ENCODE results near the gene KCTD4.
"Not testable (repeated sequence)": the region's sequence is repeated elsewhere in the genome, so short reads cannot be mapped to it uniquely, and the experiment has no call there.

KCTD4 gene

DNA sequence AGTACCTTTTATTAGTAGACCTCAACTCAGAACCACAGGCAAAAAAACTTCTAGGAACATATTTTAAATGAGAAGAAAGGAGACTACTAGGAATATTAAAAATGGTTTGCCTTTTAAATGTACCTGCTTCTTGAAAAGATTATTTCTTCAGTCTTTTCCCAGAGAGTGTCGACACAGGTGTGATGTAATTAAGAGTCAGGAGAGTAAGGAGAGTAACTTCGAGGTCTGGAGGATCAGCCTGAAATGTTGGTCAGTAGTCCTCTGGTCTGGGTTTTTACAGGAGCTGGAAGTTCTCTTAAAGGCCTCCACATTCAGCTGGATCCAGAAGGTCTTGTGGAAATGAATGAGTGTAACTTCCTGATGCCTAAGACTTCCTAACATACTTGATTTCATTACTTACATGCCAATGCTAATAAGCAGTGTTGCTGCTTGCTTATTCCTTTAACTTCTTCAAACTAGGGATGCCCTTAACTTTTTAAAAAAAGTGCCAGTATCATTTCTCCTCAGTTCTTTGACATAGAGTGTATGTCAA lies at the start of gene KCTD4:
Gene KCTD4 (minus strand): TSS at position 345 of the 532 bp plus-strand sequence. CDS start 6,478 bp downstream, outside the sequence.
- DNase-seq = no peak

DNA sequence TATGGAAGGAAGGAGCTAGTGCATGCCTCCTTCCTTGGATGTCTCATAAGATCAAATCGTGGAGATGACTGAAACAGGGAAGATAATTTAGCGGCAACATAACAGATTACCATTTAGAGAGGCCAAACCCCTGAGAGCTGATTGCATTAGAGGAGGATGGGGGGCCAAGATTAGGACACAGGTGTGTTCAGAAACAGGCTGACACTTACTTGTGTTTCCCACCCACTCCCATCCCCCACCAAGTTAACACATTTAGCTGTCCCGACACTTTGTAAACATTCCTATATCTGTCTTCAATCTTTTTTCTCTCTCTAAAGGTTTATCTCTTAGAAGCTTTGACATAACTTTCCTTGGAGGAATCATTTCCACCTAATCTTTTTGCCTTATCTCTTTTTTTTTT lies 48.8 kb upstream of the KCTD4 start:
- no peak for DNase-seq

DNA sequence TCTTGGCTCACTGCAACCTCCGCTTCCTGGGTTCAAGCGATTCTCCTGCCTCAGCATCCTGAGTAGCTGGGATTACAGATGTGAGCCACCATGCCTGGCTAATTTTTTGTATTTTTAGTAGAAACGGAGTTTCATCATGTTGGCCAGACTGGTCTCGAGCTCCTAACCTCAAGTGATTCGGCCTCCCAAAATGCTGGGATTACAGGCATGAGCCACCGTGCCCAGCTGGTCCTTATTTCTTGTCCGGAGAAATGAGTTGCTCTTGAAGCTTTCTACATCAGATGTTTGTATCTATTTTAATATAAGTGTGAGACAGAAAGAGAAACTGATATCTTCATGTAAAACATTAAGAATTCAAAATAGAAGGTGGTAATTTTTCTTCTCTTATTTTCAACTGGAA lies 43.9 kb upstream of the KCTD4 start:
- DNase-seq = not testable (repeated sequence)

DNA sequence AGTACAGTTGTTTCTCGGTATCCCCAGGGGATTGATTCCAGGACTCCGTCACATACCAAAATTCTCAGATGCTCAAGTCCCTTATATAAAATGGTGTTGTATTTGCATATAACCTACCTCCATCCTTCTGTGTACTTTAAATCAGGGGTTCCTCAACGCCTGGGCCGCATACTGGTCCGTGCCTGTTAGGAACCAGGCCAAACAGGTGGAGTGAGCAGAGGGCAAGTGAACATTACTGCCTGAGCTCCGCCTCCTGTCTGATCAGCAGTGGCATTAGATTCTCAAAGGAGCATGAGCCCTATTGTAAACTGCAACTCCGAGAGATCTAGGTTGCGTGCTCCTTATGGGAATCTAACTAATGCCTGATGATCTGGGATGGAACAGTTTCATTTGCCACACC lies 42.2 kb upstream of the KCTD4 start:
- DNase-seq = no peak

GRCh38 chr13:45242524-45242923 lies 41.7 kb upstream of the KCTD4 start:
- DNase-seq = no peak

GRCh38 chr13:45242070-45242469 lies 41.2 kb upstream of the KCTD4 start:
- DNase-seq = no peak

GRCh38 chr13:45240143-45240542 lies 39.3 kb upstream of the KCTD4 start:
- no peak for DNase-seq

DNA sequence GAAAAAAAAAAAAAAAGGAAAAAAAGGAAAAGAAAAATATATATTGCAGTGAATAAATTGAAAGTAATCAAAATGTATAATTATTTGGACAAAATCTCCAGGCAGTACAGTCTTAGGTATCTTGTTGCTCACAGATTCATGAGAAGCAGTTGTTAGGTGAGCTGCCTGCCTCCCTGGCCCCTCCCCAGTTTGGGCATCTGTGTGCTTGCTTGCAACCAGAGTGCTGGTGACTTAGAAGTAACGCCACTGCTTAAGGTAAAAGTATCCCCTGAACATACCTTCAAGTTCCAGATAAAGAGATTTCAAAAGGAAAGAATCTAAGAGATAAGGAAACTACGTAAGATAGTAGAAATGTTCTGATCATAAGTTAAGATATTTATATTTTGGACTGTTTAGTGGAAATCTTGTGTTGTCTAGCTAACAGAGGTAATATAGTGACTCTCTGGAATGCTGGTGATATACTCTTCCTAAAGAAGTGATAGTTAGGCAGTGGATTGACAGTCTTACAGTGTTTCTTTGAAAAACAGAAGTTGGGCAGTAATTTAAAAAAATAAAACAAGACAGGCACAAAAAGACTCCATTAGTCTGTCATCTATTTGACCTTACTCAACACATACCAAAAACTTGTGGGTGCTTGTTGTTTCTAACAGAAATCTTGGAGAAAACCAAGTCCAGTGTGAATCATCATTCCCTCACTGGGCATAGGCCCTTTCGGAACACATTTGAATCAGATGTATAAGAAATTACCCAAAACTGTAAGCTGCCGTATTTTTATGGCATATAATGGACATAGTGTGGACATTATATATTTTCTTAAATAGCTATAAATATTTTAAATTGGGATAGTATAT lies 38.3 kb upstream of the KCTD4 start:
- DNase-seq = no peak

DNA sequence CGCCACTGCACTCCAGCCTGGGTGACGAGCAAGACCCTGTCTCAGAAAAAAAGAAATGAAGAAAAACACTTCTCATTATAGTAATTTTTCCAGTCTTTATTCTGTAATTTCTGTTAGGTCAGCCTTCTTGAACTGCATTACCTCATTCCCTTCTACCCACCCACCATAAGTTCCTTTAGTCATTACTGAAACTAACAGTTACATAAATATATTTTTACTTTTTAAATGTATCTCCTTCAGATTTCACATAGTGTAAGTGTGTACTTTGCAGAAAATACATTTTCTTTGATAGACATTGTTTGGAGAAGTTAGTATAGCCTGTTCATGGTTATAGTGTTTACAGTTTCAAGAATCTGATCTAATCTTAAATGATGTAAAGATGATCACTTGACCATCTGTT lies 31.7 kb upstream of the KCTD4 start:
- DNase-seq = no peak

DNA sequence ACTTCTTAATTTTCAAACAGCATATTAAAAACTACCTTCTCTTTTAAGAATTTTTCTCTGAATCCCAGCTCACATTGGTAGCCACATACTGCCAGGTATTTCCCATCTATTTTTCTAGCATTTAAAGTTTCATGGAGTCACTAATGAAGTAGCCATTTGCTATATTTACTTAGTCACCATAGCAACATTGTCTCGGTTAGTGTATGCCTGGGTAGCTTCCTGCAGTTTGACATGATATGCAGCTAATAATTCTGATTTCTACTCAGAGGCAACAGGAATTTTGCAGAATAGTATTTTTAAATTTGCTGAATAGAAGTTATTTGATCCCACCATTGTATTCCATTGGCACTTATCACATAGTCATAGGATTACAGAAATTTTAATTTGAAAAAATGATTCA lies 30.9 kb upstream of the KCTD4 start:
- no peak for DNase-seq

GRCh38 chr13:45231305-45231704 lies 30.5 kb upstream of the KCTD4 start:
- DNase-seq = no peak

GRCh38 chr13:45229172-45229571 lies 28.3 kb upstream of the KCTD4 start:
- DNase-seq = no peak

DNA sequence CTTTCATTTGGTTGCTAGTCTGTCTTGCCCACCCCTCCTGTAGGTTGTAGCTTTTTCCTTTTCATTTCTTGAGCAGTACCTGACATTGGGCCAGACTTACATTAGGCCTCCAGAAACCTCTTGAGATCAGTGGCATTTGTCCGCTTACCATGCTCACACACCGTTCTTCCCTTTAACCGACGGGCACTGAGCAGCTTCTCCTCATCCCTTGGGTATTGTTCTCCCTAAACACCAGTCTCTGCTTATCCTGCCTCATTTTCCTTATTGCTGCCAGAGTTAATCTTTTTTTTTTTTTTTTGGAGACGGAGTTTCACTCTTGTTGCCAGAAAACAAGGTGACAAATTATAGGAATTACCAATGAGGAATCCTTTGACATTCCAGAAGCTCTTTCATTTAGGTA lies 27.2 kb upstream of the KCTD4 start:
- no peak for DNase-seq

DNA sequence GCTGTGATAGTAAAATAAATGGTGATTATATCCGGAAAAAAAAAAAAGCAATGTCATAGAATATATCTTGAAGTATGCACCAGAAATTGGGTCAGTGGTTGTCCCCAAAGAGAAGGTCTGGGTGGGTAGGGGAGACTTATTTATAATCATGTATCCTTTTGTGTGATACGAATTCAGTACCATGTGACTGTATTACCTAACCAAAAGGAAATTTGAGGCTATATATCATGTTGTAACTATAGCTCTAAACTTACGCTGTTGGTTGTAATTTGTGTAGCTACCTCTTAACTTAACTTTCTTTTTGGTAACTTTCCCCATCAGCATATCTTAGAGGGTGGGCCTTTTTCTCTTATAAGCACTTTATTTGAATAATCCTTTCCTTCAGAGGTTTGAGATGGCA lies 25.2 kb upstream of the KCTD4 start:
- DNase-seq = no peak

- DNase-seq = no peak
Measured at GRCh38 chr13:45225370-45225769, 24.5 kb upstream of the KCTD4 start.

DNA sequence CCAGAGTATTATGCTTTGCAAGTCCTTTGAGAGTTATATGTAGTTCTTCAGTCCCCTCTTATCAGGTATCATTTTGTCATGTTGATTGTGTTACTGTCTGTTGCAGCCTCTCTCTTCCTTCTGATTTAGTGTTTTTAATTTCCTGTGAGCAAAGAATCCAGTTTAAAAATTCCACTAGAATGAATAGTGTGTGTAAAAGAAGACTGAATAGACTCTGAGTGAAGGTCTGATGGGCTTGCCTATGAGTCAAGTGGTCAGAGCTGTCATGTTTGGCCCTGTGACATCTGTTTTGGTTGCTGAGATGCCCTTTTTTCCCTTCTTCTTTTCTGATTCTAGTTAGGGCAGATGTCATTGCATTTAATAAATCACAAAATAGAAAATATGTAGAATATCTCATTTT lies 23.3 kb upstream of the KCTD4 start:
- no peak for DNase-seq

- DNase-seq = no peak
Measured at GRCh38 chr13:45222919-45223318, 22.1 kb upstream of the KCTD4 start.

- DNase-seq = no peak
Measured at GRCh38 chr13:45222516-45222915, 21.7 kb upstream of the KCTD4 start.

DNA sequence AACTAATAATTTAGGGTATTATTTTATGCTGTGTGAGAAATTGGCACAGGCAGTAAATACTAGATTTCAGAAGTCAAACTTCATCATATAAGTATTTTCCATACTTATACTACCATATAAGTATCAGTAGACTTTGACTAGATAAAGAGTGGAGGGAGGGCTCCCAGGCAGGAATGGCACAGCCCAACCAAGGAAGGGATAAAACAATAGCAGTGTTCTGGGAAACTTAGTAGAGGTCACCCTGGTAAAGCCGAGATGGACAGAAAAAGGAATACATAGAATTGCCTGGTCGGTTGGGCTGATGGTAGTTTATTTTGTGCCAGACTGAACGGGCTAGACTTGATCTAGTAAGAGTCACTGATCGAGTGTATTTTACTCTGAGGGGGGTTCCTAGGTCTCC lies 19.6 kb upstream of the KCTD4 start:
- DNase-seq = no peak

DNA sequence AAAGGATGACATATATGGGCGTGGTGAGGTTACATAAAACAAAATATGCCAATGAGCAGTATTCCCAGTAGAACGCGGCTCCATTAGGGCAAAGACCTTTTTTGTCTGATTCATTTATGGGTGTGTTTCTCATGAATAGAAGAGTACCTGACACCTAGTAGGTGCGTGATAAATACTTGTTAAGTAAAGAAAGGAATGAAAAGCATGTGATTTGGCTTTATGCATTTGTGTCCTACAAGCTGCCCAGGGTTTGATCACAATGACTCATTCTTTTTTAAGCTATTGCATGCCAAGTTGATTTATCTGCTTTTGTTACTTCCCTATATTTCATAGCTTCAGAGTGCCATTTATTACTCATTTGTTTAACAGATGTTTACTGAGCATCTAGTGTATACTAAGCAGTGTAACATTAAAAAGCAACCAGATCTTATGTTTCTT lies 19.1 kb upstream of the KCTD4 start:
- DNase-seq = no peak

- DNase-seq = no peak
Measured at GRCh38 chr13:45219123-45219891, 18.5 kb upstream of the KCTD4 start.

- no peak for DNase-seq
Measured at GRCh38 chr13:45218689-45219088, 17.8 kb upstream of the KCTD4 start.

GRCh38 chr13:45216193-45216592 lies 15.3 kb upstream of the KCTD4 start:
- DNase-seq = no peak

Measured in NK-92 treated with Interleukin-12 subunit alpha and Interleukin-12 subunit beta, amount 100 ng/mL, for 24 hours (cell line).